Thyroid gland (tissue), 4 donors: ENCODE measurements around the gene SOD3. TPM values are rescaled to one million over a fixed set of nuclear protein-coding genes. Genes with fewer than 3 reads are reported as not detected.

Experiments
- DNase-seq, 2 donors: peaks; one replicate each; pipeline ENCODE4 v3.0.0-alpha.2; 2019
- H3K27ac ChIP-seq, 3 donors: fragments of 200-600 bp; sonication (generic); 1 replicate in 2 of 3; 2 replicates in 1 of 3; pipeline ENCODE4 v1.5.1; 2016 to 2019; ENCODE audit warnings: mild to moderate bottlenecking in 1 of 3, moderate library complexity in 1 of 3
- H3K27me3 ChIP-seq: fragments of 200-600 bp; sonication (generic); one replicate; pipeline ENCODE4 v1.5.1; 2019
- H3K36me3 ChIP-seq, 2 donors: fragments of 200-600 bp; sonication (generic); one replicate each; pipeline ENCODE4 v1.5.1; 2016 to 2019
- H3K4me1 ChIP-seq, 2 donors: fragments of 200-600 bp; sonication (generic); one replicate each; pipeline ENCODE4 v1.5.1; 2017 to 2019
- H3K4me3 ChIP-seq, 3 donors: fragments of 200-600 bp; sonication (generic); replicated peaks in 1 of 3; 1 replicate in 2 of 3; 2 replicates in 1 of 3; pipeline ENCODE4 v1.5.1; 2016; ENCODE audit warnings: mild to moderate bottlenecking in 1 of 3
- H3K9me3 ChIP-seq: fragments of 200-600 bp; sonication (generic); one replicate; pipeline ENCODE4 v1.5.1; 2017
- CTCF ChIP-seq, 6 experiments: fragments of 200-600 bp in 3 of 6; fragments of 450-650 bp in 3 of 6; sonication (generic) in 3 of 6; IDR thresholded peaks; one replicate each; pipeline ENCODE4 v1.5.1; 2016 to 2019; ENCODE audit warnings: antibody characterized with exemption in 6 of 6, mild to moderate bottlenecking in 2 of 6, inconsistent platforms in 1 of 6, moderate library complexity in 1 of 6
- POLR2A ChIP-seq, 2 donors: fragments of 450-650 bp; IDR thresholded peaks; one replicate each; pipeline ENCODE4 v1.6.1; 2017; ENCODE audit warnings: antibody characterized with exemption in 2 of 2, mild to moderate bottlenecking in 2 of 2, moderate library complexity in 1 of 2
- WGBS, 2 donors: methylation state at CpG; one replicate each; pipeline ENCODE4 v1.1.5; 2017; 5-methylcytosine and 5-hydroxymethylcytosine counted together
- intact Hi-C: fragments of 100-400 bp; cut with DNase I; formaldehyde crosslinking; loops from one replicate; pipeline ENCODE4 v1.15.1; 2023
- small RNA-seq: library from RNA; depleted of rRNA; stranded (forward); fragments of <200 nt; gene quantifications from one replicate; pipeline ENCODE3, GENCODE V24; 2016
- total RNA-seq, 4 donors: library from RNA; depleted of rRNA; stranded (reverse); fragments of >200 nt; gene quantifications; one replicate each; pipeline ENCODE4 v1.2.3, GENCODE V29; 2016

Gene SOD3
- total RNA-seq, 4 donors from 2014 or later: 140 to 215 (median 162) TPM

GRCh38 chr4:24849351-24849750, 54.0 kb downstream of the SOD3 start:
- H3K27me3 ChIP-seq: no peaks in the 10 kb centered on the region
- H3K9me3 ChIP-seq: no peaks in the 10 kb centered on the region
- no peak for DNase-seq
- peaks cover 0 to 11% of the 10 kb centered on the region in 2 donors for H3K4me1 ChIP-seq
- intact Hi-C loops: no loop called here
- H3K27ac ChIP-seq: no peak overlapping the region
- no peaks in the 10 kb centered on the region for H3K36me3 ChIP-seq
- no peak for TF ChIP-seq CTCF (IDR thresholded peaks at IDR 0.05)
- no peak for TF ChIP-seq POLR2A (IDR thresholded peaks at IDR 0.05)
- 84 to 88% methylated on average over 4 of the region's 4 CpGs for WGBS, 2 donors
- no peak overlapping the region for H3K4me3 ChIP-seq

- Histone ChIP-seq H3K9me3 (no peaks in the 10 kb centered on the region), H3K36me3 (no peaks in the 10 kb centered on the region), H3K27ac (no peak overlapping the region), H3K4me1 (peaks cover 0 to 13% of the 10 kb centered on the region in 2 donors), H3K27me3 (no peaks in the 10 kb centered on the region), H3K4me3 (no peak overlapping the region)
- intact Hi-C loops: no loop called here
- no peak for DNase-seq
- no peak for TF ChIP-seq POLR2A (IDR thresholded peaks at IDR 0.05)
- no peak for TF ChIP-seq CTCF (IDR thresholded peaks at IDR 0.05)
- 85 to 86% methylated on average over 2 of the region's 2 CpGs for WGBS, 2 donors
These were observed 54.4 kb downstream of the SOD3 start for GRCh38 chr4:24849756-24850155.

Small RNA genes within 50 kb of the gene (small RNA-seq; reads per million reads assigned to genes)
- not detected for gene AC006390.1

Other genes with a start within 250 kb of the SOD3 start
- 100 to 1,000 TPM; 139 to 199 (median 150) TPM for gene DHX15, start 211.0 kb upstream of the SOD3 start, total RNA-seq
- gene CCDC149, start 117.5 kb downstream of the SOD3 start, total RNA-seq: 10 to 100 TPM; 19.3 to 29.2 (median 21.8) TPM
- 1 to 10 TPM in 3 of 4 donors, under 1 TPM in 1; 0.45 to 3.7 (median 2.2) TPM for gene LGI2, start 235.4 kb downstream of the SOD3 start, total RNA-seq